Activated T-cell treated with anti-CD3 and anti-CD28 coated beads, Interleukin-2, amount 50 U/mL, for 72 hours (primary cell): ENCODE results near the gene CEP55. TPM values are rescaled to one million over a fixed set of nuclear protein-coding genes. Genes with fewer than 3 reads are reported as not detected.
"Not testable (repeated sequence)": the region's sequence is repeated elsewhere in the genome, so short reads cannot be mapped to it uniquely, and the experiment has no call there.

Experiments used
- ATAC-seq, 2 donors: fragments of 150-1000 bp; cut with Tn5 transposase; replicated peaks in 1 of 2; 2 replicates each; pipeline ENCODE4 v1.10.0; 2021; ENCODE audit warnings: moderate library complexity in 2 of 2, mild to moderate bottlenecking in 1 of 2
- DNase-seq, 2 donors: peaks; one replicate each; pipeline ENCODE4 v3.0.0; 2021 to 2022; ENCODE audit warnings: mixed read lengths in 1 of 2
- H3K27ac Mint-ChIP-seq: one replicate; pipeline ENCODE4 v1.8.0; 2022; ENCODE audit warnings: mild to moderate bottlenecking, moderate library complexity, mixed read lengths
- H3K27me3 Mint-ChIP-seq: one replicate; pipeline ENCODE4 v1.8.0; 2022; ENCODE audit warnings: low read depth, mixed read lengths
- H3K36me3 Mint-ChIP-seq, 2 donors: one replicate each; pipeline ENCODE4 v1.8.0; 2022; ENCODE audit warnings: mixed read lengths in 2 of 2, mild to moderate bottlenecking in 1 of 2; ENCODE audit not compliant: insufficient read depth in 2 of 2
- H3K4me1 Mint-ChIP-seq: one replicate; pipeline ENCODE4 v1.8.0; 2022; ENCODE audit warnings: low read depth, mixed read lengths
- H3K4me3 Mint-ChIP-seq, 2 donors: one replicate each; pipeline ENCODE4 v1.8.0; 2022; ENCODE audit warnings: mild to moderate bottlenecking in 2 of 2, mixed read lengths in 2 of 2, moderate library complexity in 2 of 2
- H3K9me3 Mint-ChIP-seq, 2 donors: one replicate each; pipeline ENCODE4 v1.8.0; 2022; ENCODE audit warnings: mixed read lengths in 2 of 2
- total RNA-seq, 2 donors: library from RNA; stranded (reverse); gene quantifications; one replicate each; pipeline ENCODE4 v1.2.3, GENCODE V29; 2022

Gene CEP55
- total RNA-seq, 2 donors from 2014 or later: 46.6 to 55.8 TPM

DNA sequence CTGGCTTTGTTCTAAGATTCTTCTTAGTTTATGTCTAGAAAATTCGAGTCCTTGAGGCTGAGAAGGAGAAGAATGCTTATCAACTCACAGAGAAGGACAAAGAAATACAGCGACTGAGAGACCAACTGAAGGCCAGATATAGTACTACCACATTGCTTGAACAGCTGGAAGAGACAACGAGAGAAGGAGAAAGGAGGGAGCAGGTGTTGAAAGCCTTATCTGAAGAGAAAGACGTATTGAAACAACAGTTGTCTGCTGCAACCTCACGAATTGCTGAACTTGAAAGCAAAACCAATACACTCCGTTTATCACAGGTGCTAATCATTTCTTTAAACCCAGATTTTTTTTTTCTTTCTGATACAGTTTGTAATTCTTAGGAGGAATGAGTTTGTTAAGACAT is 6.7 kb downstream of the CEP55 start:
- no peaks in the 10 kb centered on the region for H3K9me3 Mint-ChIP-seq
- H3K4me3 Mint-ChIP-seq: peak overlapping the region; percentile 20 to 78
- H3K27ac Mint-ChIP-seq: peak overlapping the region; percentile 77
- DNase-seq: no peak
- peaks cover 57% of the 10 kb centered on the region for H3K4me1 Mint-ChIP-seq
- no peaks in the 10 kb centered on the region for H3K27me3 Mint-ChIP-seq
- ATAC-seq: peak in 1 of 2 donors; percentile 62
- H3K36me3 Mint-ChIP-seq: peaks cover 10 to 42% of the 10 kb centered on the region in 2 donors

DNA sequence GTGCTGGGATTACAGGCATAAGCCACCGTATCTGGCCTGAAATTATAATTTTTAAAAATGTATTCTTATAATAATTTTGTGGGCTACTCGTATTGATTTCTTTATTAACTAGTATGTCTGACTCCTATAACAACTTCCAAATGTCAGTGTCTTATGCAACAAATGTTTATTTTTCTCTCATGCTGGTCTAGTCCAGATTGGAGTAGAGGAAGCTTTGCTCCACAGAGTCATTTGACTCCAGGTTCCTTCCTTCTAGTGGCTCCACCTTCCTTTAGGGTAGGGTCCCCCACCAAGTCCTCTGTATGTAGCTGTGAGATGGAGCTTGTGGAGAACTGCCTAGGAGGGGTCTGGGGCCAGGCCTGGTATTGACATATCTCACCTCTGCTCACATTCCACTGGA is 8.7 kb downstream of the CEP55 start:
- no peaks in the 10 kb centered on the region for H3K9me3 Mint-ChIP-seq
- H3K36me3 Mint-ChIP-seq: peaks cover 10 to 40% of the 10 kb centered on the region in 2 donors
- no peak for ATAC-seq
- no peaks in the 10 kb centered on the region for H3K27me3 Mint-ChIP-seq
- peak overlapping the region; percentile 18 to 39 for H3K4me3 Mint-ChIP-seq
- no peak overlapping the region for H3K27ac Mint-ChIP-seq
- no peak for DNase-seq
- H3K4me1 Mint-ChIP-seq: peaks cover 55% of the 10 kb centered on the region

DNA sequence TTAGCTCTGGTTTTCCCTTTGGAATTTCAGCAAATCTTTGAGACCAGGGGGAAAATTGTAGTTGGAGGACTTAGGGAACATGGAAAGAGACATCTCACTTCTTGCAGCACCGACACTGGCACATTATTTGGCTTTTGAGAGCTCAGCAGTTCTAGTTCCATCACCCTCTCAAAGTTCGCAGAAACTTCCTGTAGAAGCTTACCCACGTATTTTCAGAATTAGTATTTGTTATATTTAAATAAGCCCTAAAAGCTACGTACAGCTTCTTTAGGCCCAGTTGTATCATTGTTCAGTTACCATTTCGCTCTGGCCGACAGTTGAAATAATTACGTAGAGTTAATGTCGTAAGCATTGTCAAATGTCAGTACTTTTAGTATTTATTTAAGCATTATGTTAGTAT is 13.4 kb downstream of the CEP55 start:
- ATAC-seq: peak in 1 of 2 donors; percentile 23
- Mint-ChIP-seq H3K4me1 (peaks cover 22% of the 10 kb centered on the region), H3K27ac (no peak overlapping the region), H3K4me3 (peak overlapping the region; percentile 36 to 45), H3K27me3 (no peaks in the 10 kb centered on the region), H3K36me3 (peaks cover 11 to 29% of the 10 kb centered on the region in 2 donors), H3K9me3 (no peaks in the 10 kb centered on the region)
- no peak for DNase-seq

DNA sequence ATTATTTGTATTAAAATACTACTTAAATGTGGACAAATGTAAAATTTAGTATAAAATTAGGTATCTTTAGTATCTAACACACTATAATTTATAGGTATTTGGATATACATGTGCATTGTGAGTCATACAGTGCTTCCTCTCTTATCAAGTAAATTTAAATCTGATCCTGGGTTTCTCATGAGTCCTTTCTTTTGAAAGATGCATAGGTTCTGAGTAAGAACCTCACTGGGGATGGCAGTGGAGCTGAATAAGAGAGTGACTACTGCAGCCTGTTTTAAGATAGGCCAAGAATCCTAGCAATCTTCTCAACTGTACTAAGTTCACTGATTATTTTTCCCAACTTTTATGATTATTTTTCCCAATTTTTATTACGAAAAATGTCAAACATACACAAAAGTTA is 16.2 kb downstream of the CEP55 start:
- Mint-ChIP-seq H3K4me3 (no peak overlapping the region), H3K4me1 (peaks cover 16% of the 10 kb centered on the region), H3K27me3 (no peaks in the 10 kb centered on the region), H3K9me3 (no peaks in the 10 kb centered on the region), H3K27ac (no peak overlapping the region), H3K36me3 (peaks cover 17 to 34% of the 10 kb centered on the region in 2 donors)
- no peak for ATAC-seq
- DNase-seq: no peak

DNA sequence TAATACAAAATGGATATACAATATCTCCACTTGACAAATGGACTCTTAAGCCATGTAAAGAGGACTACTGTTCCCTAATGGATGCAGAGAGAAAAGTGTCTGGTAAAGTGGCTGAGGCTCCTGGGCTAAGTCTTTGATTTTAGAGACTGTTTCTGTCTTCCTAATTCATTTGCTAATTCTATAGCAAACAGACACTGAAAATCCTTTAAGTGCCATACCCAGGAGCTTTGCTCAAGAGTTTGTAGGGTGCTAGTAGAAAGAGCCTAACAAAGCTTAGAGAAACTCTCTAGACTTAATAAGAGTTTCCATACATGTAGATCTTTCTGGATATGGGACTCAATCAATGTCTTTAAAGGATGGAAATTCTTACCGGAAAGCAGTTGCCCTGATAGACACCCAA is 16.7 kb downstream of the CEP55 start:
- Mint-ChIP-seq H3K27ac (no peak overlapping the region), H3K36me3 (peaks cover 16 to 32% of the 10 kb centered on the region in 2 donors)
- ATAC-seq: no peak

DNA sequence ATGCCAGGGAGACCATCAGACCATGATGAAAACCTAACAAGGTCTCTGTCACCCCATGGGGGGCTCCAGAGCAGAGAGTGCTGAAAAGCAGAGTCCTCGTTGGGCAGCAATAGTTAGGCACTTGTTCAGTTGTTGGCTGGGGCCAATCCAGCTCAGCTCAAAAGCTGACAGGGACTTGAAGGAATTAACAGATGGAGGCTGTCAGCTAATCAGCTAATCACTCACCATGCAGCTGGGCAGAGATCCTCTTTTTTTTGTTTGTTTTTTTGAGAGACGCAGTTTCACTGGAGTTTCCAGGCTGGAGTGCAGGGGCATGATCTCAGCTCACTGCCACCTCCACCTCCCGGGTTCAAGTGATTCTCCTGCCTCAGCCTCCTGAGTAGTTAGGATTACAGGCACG is 18.1 kb downstream of the CEP55 start:
- no peak for ATAC-seq
- no peaks in the 10 kb centered on the region for H3K27me3 Mint-ChIP-seq
- peaks cover 4% of the 10 kb centered on the region for H3K4me1 Mint-ChIP-seq

More for the DNA sequence above, 16.7 kb downstream of the CEP55 start:
- Mint-ChIP-seq H3K9me3 (no peaks in the 10 kb centered on the region), H3K27me3 (no peaks in the 10 kb centered on the region), H3K4me1 (peaks cover 15% of the 10 kb centered on the region), H3K4me3 (no peak overlapping the region)
- DNase-seq: no peak

DNA sequence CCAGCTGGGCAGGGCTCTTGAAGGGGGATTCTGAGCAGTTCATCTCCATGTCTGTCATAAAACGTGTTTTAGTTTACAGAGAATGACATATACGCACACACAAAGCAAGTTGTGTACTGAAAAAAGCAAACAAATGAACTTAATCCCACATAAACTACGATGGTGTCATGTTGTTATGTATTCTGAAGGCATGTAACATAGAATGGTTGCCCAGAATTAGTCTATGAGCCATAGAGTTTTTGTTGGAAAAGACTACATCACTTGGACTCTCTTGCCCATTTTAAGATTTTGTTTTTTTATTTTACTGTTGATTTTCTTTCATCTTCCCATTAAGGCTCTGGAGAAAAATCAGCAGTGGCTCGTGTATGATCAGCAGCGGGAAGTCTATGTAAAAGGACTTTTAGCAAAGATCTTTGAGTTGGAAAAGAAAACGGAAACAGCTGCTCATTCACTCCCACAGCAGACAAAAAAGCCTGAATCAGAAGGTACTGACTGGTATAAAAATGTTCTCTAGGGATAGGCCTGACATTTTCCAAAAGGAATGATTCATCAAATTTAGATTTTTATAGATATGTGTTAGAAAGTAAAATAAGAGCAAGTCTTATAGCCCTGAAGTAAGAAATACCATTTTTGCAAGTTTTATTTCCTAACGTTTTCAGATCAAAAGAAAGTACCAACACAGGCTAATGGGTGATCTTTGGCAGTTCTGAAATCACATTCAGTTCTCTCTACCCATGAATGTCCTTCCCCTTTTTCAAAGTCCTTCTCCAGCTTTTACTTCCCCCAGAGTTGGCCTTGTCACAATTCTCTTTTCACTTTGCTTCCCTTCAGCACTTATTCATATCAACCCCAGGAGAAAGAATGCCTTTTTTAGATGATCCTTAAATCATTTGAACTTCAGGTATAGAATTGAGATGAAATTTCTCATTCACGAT is 18.9 kb downstream of the CEP55 start:
- ATAC-seq: no peak
- Mint-ChIP-seq H3K4me3 (no peak overlapping the region), H3K27me3 (no peaks in the 10 kb centered on the region), H3K4me1 (no peaks in the 10 kb centered on the region), H3K9me3 (no peaks in the 10 kb centered on the region), H3K27ac (peak overlapping the region; percentile 36), H3K36me3 (peaks cover 16 to 36% of the 10 kb centered on the region in 2 donors)
- DNase-seq: no peak

More for the DNA sequence above, 18.1 kb downstream of the CEP55 start:
- H3K27ac Mint-ChIP-seq: no peak overlapping the region
- no peak for DNase-seq
- H3K36me3 Mint-ChIP-seq: peaks cover 14 to 32% of the 10 kb centered on the region in 2 donors
- no peaks in the 10 kb centered on the region for H3K9me3 Mint-ChIP-seq
- H3K4me3 Mint-ChIP-seq: no peak overlapping the region

DNA sequence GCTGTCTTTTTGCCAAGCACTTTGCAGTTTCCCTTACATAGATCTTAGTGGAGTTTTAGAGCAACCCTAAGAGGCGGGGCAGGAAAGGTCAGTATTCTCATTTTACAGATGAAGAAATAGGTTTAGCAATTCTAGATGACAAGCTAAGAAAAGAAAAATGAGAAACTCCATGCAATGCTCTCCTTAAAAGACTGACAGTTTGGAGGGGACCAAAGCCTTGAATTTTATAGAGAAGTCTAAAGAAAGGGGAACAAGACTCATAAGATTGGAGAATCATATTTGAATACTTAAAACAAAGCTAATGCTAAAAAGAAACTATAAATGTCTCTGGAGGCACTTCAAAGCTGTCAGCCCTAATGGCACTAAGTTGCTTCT is 19.6 kb downstream of the CEP55 start:
- Mint-ChIP-seq H3K27me3 (no peaks in the 10 kb centered on the region), H3K36me3 (peaks cover 16 to 40% of the 10 kb centered on the region in 2 donors), H3K27ac (no peak overlapping the region), H3K4me1 (no peaks in the 10 kb centered on the region), H3K4me3 (no peak overlapping the region), H3K9me3 (no peaks in the 10 kb centered on the region)
- DNase-seq (no peak), ATAC-seq (no peak)

DNA sequence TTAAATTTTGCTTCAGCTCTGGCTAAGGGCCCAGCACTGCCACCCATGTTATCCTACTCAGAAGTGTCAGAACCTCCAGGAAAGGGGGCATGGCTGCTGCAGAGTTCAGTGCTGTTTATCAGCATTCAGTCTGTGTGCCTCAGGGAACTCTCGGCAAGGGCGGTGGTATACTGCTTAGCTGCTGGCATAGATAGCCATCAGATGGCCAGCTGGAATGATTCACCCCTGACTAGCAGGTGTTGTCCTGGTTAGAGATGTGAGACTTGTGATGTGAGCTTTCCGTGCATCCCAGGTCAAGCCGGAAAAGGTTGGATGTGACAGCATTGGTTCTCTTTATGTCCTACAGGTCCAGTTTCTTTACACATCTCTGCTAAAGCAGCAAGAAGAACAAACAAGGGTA is 22.1 kb downstream of the CEP55 start:
- ATAC-seq (no peak), DNase-seq (no peak)
- no peaks in the 10 kb centered on the region for H3K27me3 Mint-ChIP-seq
- no peak overlapping the region for H3K4me3 Mint-ChIP-seq
- H3K4me1 Mint-ChIP-seq: no peaks in the 10 kb centered on the region
- H3K9me3 Mint-ChIP-seq: peaks cover 0 to 4% of the 10 kb centered on the region in 2 donors
- no peak overlapping the region for H3K27ac Mint-ChIP-seq
- peaks cover 21 to 52% of the 10 kb centered on the region in 2 donors for H3K36me3 Mint-ChIP-seq

DNA sequence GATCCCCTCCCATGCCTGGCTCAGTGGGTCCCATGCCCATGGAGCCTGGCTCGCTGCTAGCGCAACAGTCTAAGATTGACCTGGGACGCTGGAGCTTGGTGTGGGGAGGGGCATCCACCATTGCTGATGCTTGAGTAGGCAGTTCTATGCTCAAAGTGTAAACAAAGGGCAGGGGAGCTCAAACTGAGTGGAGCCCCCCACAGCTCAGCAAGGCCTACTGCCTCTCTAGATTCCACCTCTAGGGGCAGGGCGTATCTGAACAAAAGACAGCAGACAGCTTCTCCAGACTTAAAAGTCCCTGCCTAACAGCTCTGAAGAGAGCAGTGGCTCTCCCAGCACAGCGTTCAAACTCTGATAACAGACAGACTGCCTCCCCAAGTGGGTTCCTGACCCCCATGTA is 38.9 kb downstream of the CEP55 start:
- Mint-ChIP-seq H3K4me1 (no peaks in the 10 kb centered on the region), H3K9me3 (no peaks in the 10 kb centered on the region), H3K27me3 (peaks cover 24% of the 10 kb centered on the region), H3K4me3 (no peak overlapping the region), H3K27ac (no peak overlapping the region), H3K36me3 (no peaks in the 10 kb centered on the region)
- DNase-seq: no peak
- no peak for ATAC-seq

DNA sequence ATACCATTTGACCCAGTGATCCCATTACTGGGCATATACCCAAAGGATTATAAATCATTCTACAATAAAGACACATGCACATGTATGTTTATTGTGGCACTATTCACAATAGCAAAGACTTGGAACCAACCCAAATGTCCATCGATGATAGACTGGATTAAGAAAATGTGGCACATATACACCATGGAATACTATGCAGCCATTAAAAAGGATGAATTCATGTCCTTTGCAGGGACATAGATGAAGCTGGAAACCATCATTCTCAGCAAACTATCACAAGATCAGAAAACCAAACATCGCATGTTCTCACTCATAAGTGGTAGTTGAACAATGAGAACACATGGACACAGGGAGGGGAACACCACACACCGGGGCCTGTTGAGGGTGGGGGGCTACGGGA is 44.5 kb downstream of the CEP55 start:
- H3K27ac Mint-ChIP-seq, H3K4me3 Mint-ChIP-seq, ATAC-seq, H3K4me1 Mint-ChIP-seq, DNase-seq, H3K36me3 Mint-ChIP-seq, H3K9me3 Mint-ChIP-seq: not testable (repeated sequence)
- peaks cover 20% of the 10 kb centered on the region for H3K27me3 Mint-ChIP-seq

DNA sequence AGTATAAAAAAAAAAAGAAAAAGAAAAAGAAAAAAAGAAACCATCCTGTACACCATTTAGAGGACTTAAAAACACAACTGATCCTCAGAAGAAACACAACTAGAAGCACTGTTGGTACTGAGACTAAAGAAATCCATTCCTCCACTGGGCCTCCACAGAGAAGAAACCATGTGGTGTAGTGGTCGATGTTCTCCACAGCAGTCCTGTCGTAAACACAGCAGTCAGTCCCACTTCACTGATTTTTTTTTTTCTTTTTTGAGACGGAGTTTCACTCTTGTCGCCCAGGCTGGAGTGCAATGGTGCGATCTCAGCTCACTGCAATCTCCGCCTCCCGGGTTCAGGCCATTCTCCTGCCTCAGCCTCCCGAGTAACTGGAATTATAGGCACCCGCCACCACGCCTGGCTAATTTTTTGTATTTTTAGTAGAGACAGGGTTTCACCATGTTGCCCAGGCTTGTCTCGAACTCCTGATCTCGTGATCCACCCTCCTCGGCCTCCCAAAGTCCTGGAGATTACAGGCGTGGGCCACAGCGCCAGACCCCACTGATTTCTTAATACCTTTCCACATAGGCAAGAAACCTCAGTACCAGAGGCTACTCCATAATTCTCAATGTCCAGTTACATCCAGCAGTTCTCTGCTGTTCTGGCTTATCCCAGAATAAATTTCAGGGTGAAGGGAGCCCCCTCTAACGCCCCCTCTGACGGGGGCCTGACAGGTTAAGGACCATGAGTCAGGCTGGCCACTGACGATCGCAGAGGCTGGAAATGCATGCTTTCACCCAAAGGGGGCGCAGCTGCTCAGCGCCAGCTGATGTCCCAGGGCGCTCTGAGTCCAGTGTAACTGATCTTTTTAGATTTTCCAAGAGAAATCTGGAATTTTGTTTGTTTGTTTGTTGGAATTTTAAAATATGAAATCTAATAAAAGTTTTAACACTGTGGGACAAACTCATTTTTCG is 45.3 kb downstream of the CEP55 start:
- H3K27ac Mint-ChIP-seq: no peak overlapping the region
- no peak overlapping the region for H3K4me3 Mint-ChIP-seq
- H3K27me3 Mint-ChIP-seq: peaks cover 14% of the 10 kb centered on the region
- peak; percentile 42 to 60 for ATAC-seq
- H3K9me3 Mint-ChIP-seq: no peaks in the 10 kb centered on the region
- H3K4me1 Mint-ChIP-seq: no peaks in the 10 kb centered on the region
- no peaks in the 10 kb centered on the region for H3K36me3 Mint-ChIP-seq
- DNase-seq: peak; percentile 33 to 35

DNA sequence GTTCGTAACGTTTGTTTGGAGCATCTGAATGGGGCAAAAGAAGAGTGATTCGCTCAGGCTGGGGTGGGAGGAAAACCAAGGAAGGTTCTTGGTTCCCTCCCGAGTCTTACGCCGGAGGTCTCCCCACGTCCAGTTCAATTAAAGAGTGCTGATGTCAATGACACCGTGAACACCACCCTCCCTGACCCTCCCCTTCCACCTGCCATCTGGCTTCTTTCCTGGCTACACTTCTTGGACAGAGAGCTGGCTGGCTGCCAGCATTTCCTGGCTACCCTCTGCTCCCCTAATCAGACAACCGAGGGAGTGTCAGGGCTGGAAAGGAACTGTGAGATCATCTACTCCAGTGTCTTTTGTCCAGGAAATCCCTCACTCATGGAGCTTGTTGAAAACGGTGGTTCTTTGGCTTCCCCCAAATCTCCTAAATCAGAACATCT is 46.0 kb downstream of the CEP55 start:
- H3K36me3 Mint-ChIP-seq: no peaks in the 10 kb centered on the region
- ATAC-seq: no peak
- H3K27me3 Mint-ChIP-seq: peaks cover 11% of the 10 kb centered on the region
- no peaks in the 10 kb centered on the region for H3K9me3 Mint-ChIP-seq
- H3K4me3 Mint-ChIP-seq: no peak overlapping the region
- no peak for DNase-seq
- H3K4me1 Mint-ChIP-seq: no peaks in the 10 kb centered on the region
- H3K27ac Mint-ChIP-seq: no peak overlapping the region
